ENCODE results near the gene HAVCR2. TPM values are rescaled to one million over a fixed set of nuclear protein-coding genes. Genes with fewer than 3 reads are reported as not detected.

HAVCR2 gene
- total and polyA plus RNA-seq, 9 of the 15 experiments (the other 6 are each of a cell fraction or from before 2014, with no cell fraction given): 0.04 to 0.11 (median 0.06) TPM; not detected in 5

- TF ChIP-seq YY1 (IDR thresholded peaks at IDR 0.05; ENCODE audit: borderline replicate concordance in 1 of 3, control insufficient read depth in 1 of 3, extremely low read depth in 1 of 3, insufficient read depth in 3 of 3, insufficient read length in 1 of 3, insufficient replicate concordance in 2 of 3, low read depth in 1 of 3, low read length in 2 of 3) (peak in 1 of 3 experiments; percentile 61), ZNF41 (CRISPR knock-in tag; conservative IDR thresholded peaks at IDR 0.05) (no peak), ZNF717 (CRISPR knock-in tag; IDR thresholded peaks at IDR 0.05) (no peak), TGIF2 (CRISPR knock-in tag; IDR thresholded peaks at IDR 0.05) (no peak), ZNF398 (CRISPR knock-in tag; IDR thresholded peaks at IDR 0.05) (no peak), ID3 (CRISPR knock-in tag; IDR thresholded peaks at IDR 0.05) (no peak), ID3 (tag; IDR thresholded peaks at IDR 0.05) (no peak), THRAP3 (IDR thresholded peaks at IDR 0.05; ENCODE audit: borderline replicate concordance) (no peak), CREBBP (IDR thresholded peaks at IDR 0.05; ENCODE audit: low read depth, low read length) (no peak), MAZ (CRISPR knock-in tag; conservative IDR thresholded peaks at IDR 0.05 in 1 of 2, IDR thresholded peaks at IDR 0.05 in 1 of 2) (peak in 1 of 2 experiments; percentile 32; a peak in 2 of 4 replicates), SNRNP70 (optimal IDR thresholded peaks at IDR 0.05; ENCODE audit: low read depth, low read length) (no peak), HDAC3 (IDR thresholded peaks at IDR 0.05; ENCODE audit: borderline replicate concordance, partially characterized antibody) (peak; percentile 38), NCOA1 (IDR thresholded peaks at IDR 0.05; ENCODE audit: low read depth) (no peak), HEY1 (CRISPR knock-in tag; IDR thresholded peaks at IDR 0.05; ENCODE audit: borderline replicate concordance) (no peak), CSDE1 (IDR thresholded peaks at IDR 0.05) (no peak), ZNF444 (CRISPR knock-in tag; IDR thresholded peaks at IDR 0.05) (no peak), RNF219 (CRISPR knock-in tag; IDR thresholded peaks at IDR 0.05) (no peak), ZBTB12 (CRISPR knock-in tag; IDR thresholded peaks at IDR 0.05) (no peak; the same call in 1 of the 2 replicates), CREM (IDR thresholded peaks at IDR 0.05; ENCODE audit: low read depth) (peak; percentile 71), ZNF740 (CRISPR knock-in tag; IDR thresholded peaks at IDR 0.05) (no peak), ZNF740 (tag; IDR thresholded peaks at IDR 0.05) (no peak)
Measured at GRCh38 chr5:157142317-157143126, 33.7 kb upstream of the HAVCR2 start, which contains the start of gene MED7 (continued).

Measured in K562 (cell line).